Upper lobe of right lung (tissue), 1 donor: ENCODE measurements around the gene HPS4. TPM values are rescaled to one million over a fixed set of nuclear protein-coding genes. Genes with fewer than 3 reads are reported as not detected.
"Not testable (repeated sequence)": the region's sequence is repeated elsewhere in the genome, so short reads cannot be mapped to it uniquely, and the experiment has no call there.

Experiments
- ATAC-seq: fragments of 200-7000 bp; cut with Tn5 transposase; one replicate; pipeline ENCODE4 v1.9.1; 2020; ENCODE audit warnings: mild to moderate bottlenecking, moderate library complexity
- DNase-seq: peaks from one replicate; pipeline ENCODE4 v3.0.0-alpha.2; 2020
- H3K27ac ChIP-seq: fragments of 200-600 bp; one replicate; pipeline ENCODE4 v1.8.0; 2022
- H3K27me3 ChIP-seq: fragments of 200-600 bp; one replicate; pipeline ENCODE4 v1.8.0; 2022; ENCODE audit warnings: mild to moderate bottlenecking
- H3K36me3 ChIP-seq: fragments of 200-600 bp; one replicate; pipeline ENCODE4 v1.8.0; 2022
- H3K4me1 ChIP-seq: fragments of 200-600 bp; one replicate; pipeline ENCODE4 v1.8.0; 2022
- H3K4me3 ChIP-seq: fragments of 200-600 bp; one replicate; pipeline ENCODE4 v1.8.0; 2022; ENCODE audit warnings: mild to moderate bottlenecking
- H3K9me3 ChIP-seq: fragments of 200-600 bp; one replicate; pipeline ENCODE4 v1.8.0; 2022
- CTCF ChIP-seq: fragments of 200-600 bp; IDR thresholded peaks from one replicate; pipeline ENCODE4 v1.8.0; 2022; ENCODE audit warnings: antibody characterized with exemption
- intact Hi-C: fragments of 100-400 bp; cut with DNase I; formaldehyde crosslinking; loops from one replicate; pipeline ENCODE4 v1.11.0; 2022
- long read RNA-seq: library from polyadenylated mRNA; unstranded; transcript quantifications from one replicate; pipeline ENCODE4 v2.0.0, GENCODE V29; 2021
- total RNA-seq: library from RNA; stranded (reverse); fragmentation: NEBNext Ultra II Directional; extraction: Animal tissue kit (Norgen Biotek cat#: 25700); gene quantifications from one replicate; pipeline ENCODE4 v1.2.1, GENCODE V29; 2021
- donor health status: DM: no; HTN: yes; CAD: no; lungs with severe emphysema.

The HPS4 gene
- total RNA-seq = 31.0 TPM
- long read RNA-seq, full-length matches to known transcripts = 15 of 55 reads
- long read RNA-seq, partial matches to known transcripts = 20 of 55 reads
- long read RNA-seq, other reads (novel, unspliced or antisense) = 20 of 55 reads

- H3K36me3 ChIP-seq = peaks cover 19% of the 10 kb centered on the region
- H3K4me3 ChIP-seq = peak within 1 kb of the TSS; percentile 97
- ATAC-seq = peak; percentile 96
- peak within 1 kb of the TSS; percentile 98 for H3K27ac ChIP-seq
- intact Hi-C loops = no loop called here
- H3K27me3 ChIP-seq = no peaks in the 10 kb centered on the region
- peak; percentile 96 for DNase-seq
- no peaks in the 10 kb centered on the region for H3K9me3 ChIP-seq
- peaks cover 58% of the 10 kb centered on the region for H3K4me1 ChIP-seq
- TF ChIP-seq CTCF = no peak
Measured at GRCh38 chr22:26483439-26484359, at the start of gene HPS4, which contains the start of gene SRRD. HPS4 (minus strand) TSS chr22:26483783; CDS start chr22:26481762, 2,021 bp downstream. SRRD (plus strand) TSS chr22:26483877; CDS start chr22:26483891, 14 bp downstream.

GRCh38 chr22:26529345-26529744 is 45.8 kb upstream of the HPS4 start:
- peak; percentile 66 for DNase-seq
- Histone ChIP-seq H3K27ac (peak overlapping the region; percentile 30), H3K36me3 (peaks cover 74% of the 10 kb centered on the region)

GRCh38 chr22:26528518-26528917 is 44.9 kb upstream of the HPS4 start:
- H3K27me3 ChIP-seq, H3K27ac ChIP-seq, H3K9me3 ChIP-seq, DNase-seq, H3K4me1 ChIP-seq, H3K4me3 ChIP-seq, intact Hi-C loops, ATAC-seq: not testable (repeated sequence)
- peaks cover 82% of the 10 kb centered on the region for H3K36me3 ChIP-seq

More at GRCh38 chr22:26529345-26529744, 45.8 kb upstream of the HPS4 start:
- no peak for TF ChIP-seq CTCF
- Histone ChIP-seq H3K4me1 (peaks cover 6% of the 10 kb centered on the region), H3K27me3 (no peaks in the 10 kb centered on the region), H3K4me3 (no peak overlapping the region), H3K9me3 (no peaks in the 10 kb centered on the region)
- peak; percentile 89 for ATAC-seq
- intact Hi-C loops = no loop called here

- Histone ChIP-seq H3K27me3 (no peaks in the 10 kb centered on the region), H3K36me3 (peaks cover 80% of the 10 kb centered on the region), H3K27ac (no peak overlapping the region), H3K9me3 (no peaks in the 10 kb centered on the region), H3K4me3 (no peak overlapping the region), H3K4me1 (peaks cover 6% of the 10 kb centered on the region)
- no peak for DNase-seq
- ATAC-seq = no peak
- TF ChIP-seq CTCF = no peak
- intact Hi-C loops = no loop called here
Measured at GRCh38 chr22:26527574-26528465, 44.2 kb upstream of the HPS4 start.

- Histone ChIP-seq H3K36me3 (peaks cover 73% of the 10 kb centered on the region), H3K4me3 (no peak overlapping the region), H3K9me3 (no peaks in the 10 kb centered on the region), H3K27ac (no peak overlapping the region), H3K27me3 (no peaks in the 10 kb centered on the region), H3K4me1 (peaks cover 6% of the 10 kb centered on the region)
- TF ChIP-seq CTCF = no peak
- DNase-seq (no peak), ATAC-seq (no peak)
- intact Hi-C loops = no loop called here
Measured at GRCh38 chr22:26527167-26527566, 43.6 kb upstream of the HPS4 start.
